Fibroblast of skin of scalp (primary cell): Measurements from ENCODE around the gene MORN1.

Source experiments
- DNase-seq: peaks from one replicate; pipeline ENCODE4 v3.0.0-alpha.2; 2013

The MORN1 gene

GRCh38 chr1:2271841-2272655 is 119.3 kb downstream of the MORN1 start:
- no peak for DNase-seq
